Stimulated activated CD8-positive, alpha-beta memory T cell treated with anti-CD3 and anti-CD28 coated beads, Interleukin-12 subunit alpha, Interleukin-12 subunit beta, amount 100 ng/mL, for 24 hours (primary cell): ENCODE measurements around the gene PHACTR2.
"Not testable (repeated sequence)": the region's sequence is repeated elsewhere in the genome, so short reads cannot be mapped to it uniquely, and the experiment has no call there.

ENCODE experiments used
- DNase-seq: peaks from one replicate; pipeline ENCODE4 v3.0.0-alpha.2; 2020; ENCODE audit errors: extremely low read depth

PHACTR2 gene

DNA sequence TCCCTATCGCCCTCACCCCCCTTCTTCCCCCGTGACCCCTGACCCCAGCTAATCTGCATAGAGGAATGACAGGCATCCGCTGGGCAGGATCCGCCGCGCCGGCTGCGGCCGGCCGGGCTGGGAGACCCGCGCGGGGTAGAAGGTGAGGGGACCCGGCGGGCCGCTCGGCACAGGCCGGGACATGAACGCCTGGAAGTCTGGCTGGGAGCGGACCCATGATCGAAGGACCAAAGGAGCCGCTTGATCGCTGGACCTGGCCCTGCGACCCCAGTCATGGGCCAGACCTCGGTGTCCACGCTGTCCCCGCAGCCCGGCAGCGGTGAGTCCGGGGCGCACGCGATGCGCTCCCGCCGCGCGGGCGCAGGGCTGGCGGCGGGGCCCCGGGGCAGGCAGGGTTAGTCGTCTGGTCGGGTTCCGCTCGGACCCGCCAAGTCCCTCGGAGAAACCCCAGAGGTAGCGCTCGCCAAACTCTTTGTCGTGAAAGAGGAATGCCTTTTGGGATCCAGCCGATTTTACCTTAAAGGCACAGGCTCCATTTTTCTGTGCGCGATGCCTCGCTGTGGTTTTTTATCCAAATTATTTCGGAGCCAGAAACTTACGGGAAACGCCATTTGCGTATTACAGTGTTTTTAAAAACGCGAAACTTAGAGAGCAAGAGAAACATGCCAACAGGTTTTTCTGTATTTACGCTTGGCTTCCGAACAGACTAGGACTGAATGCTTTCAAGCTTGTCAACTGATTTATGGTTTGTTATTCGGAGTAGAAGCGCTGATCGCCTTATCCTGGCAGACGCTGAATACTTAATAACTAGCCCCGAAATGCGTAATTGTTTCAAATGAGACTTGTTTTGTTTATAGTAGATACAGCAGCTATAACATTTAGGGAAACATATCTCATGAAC, at the start of gene PHACTR2:
PHACTR2 (plus strand) TSS at position 75 of the 901 bp plus-strand sequence; CDS start at position 274, 199 bp downstream.
- no peak for DNase-seq

DNA sequence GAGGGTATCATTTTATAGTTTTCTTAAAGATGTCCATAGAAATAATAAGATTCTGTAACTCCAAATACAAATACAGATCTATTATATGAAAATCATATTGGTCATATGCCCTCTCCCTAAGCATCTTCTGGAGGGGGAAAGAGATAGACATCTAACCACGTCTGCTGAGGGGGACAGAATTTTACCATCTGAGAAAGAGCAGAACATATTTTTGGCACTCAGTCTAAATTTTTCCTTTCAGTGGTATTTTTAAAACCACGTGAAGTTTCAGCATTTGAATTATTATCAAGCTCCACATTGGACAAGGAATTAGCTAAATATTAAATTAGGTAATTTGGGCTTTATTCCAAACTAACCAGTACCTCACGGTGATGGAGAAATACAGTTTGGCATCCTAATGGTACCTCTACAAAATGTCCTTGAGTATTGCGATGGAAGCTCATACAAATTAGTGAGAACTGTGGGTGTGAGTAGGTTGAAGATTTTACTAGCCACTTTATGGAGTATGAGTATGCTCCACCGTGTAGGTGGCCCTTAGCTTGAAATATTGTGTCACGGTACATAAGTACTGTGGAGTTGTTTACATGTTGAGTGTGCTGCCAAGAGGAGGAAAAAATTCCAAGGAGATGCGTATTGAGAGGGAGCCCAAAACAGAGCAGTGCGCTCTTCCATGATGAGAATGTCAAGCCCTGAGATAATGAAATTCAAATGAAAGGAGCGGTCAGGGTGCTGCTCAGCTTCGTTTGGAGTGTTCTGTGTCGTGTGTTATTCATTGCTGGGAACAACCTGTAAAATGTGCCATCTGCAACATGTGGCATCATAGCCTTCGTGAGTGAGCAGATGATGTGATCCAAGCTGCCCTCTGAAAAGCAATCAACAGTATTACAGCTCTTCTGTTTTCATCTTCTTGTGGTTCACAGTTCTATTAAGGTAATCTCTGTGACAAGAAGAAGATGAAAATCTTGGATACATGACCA, 48.4 kb upstream of the PHACTR2 start:
- no peak for DNase-seq

DNA sequence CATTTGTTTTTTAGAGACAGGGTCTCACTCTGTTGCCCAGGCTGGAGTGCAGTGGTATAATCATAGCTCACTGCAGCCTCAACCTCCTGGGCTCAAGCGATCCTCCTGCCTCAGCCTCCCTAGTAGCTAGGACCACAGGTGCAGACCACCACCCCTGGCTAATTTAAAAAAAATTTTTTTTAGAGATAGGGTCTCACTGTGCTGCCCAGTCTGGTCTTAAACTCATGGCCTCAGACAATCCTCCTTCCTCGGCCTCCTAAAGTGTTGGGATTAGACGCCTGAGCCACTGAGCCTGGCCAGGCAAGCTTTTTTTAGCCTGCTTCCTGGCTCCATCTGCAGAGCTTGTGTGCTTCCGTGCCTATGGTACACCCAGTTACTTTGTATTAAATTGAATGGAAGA, 46.6 kb upstream of the PHACTR2 start:
- DNase-seq, result not testable (repeated sequence)

DNA sequence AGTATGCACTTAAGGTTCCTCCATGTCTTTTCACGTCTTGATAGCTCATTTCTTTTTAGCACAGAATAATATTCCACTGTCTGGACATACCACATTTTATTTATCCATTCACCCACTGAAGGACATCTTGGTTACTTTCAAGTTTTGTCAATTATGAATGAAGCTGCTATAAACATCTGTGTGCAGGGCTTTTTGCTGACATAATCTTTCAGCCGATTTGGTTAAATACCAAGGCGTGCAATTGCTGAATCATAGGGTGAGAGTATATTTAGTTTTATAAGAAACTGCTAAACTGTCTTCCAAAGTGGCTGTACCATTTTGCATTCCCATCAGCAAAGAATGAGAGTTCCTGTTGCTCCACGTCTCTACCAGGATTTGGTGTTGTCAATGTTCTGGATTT, 44.9 kb upstream of the PHACTR2 start:
- no peak for DNase-seq

DNA sequence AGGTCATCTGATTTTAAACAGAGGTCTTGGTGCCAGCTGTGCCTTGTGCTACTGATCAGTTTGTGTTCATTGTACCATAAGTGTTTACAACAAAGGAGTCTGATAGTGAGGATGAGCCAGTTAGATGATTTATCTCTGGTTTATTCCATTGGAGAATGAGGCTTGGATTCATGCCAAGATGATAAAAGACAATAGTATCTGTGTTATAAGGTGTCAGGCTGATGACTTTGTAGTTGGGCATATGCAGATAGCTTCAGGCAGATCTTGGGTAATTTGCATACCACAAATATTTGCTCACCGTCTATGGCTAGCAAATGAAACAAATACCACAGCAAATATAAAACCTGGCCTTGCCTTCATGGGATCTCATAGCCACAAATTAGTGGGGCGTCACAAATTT, 43.3 kb upstream of the PHACTR2 start:
- no peak for DNase-seq

DNA sequence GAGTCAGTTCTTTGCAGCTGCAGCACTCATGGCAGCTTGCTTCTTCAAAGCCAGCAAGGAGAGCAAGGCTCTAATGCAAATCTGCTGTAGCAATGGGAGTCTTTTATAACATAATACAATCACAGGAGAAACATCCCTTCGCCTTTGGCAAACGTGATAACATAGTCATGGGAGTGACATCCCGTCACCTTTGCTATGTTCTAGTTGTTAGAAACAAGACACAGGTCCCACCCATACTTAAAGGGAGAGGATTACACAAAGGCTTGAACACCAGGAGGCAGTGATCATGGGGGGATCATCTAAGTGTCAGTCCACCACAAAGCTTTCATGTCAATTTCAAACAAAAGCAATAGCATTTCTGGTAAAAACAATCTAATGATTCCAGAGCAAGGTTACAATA, 40.1 kb upstream of the PHACTR2 start:
- DNase-seq, result no peak

DNA sequence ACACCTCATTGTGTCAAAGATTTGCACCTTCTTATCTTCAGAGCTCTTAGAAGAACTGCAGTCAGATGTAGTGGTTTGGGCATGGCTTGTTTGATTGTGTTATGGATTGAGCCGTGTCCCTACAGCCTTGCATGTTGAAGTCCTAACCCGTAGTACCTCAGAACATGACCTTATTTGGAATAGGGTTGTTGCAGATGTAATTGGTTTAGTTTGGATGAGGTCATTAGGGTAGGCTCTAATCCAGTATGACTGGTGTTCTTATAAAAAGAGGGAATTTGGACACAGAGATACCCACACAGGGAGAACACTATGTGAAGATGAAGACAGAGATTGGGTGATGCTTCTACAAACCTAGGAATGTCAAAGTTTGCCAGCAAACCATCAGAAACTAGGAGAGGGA, 35.4 kb upstream of the PHACTR2 start:
- no peak for DNase-seq

DNA sequence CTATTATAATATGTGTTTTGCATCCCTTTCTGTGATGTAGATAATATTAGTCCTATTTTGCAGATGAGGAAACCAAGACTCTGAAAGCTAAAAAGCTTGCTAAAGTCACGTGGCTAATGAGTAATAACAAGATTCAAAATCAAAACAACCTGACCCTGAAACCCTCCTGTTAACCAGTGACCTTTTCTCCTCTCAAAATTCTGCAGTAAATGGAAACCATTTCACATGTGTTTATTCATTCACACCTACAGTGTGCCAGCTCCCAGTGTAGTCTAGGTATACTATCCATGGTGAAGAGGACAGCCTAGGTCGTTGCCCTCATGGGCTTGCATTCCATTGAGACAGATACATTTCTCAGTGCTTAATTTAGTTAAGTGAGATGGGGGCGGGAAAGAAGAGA, 30.6 kb upstream of the PHACTR2 start:
- DNase-seq, result no peak

DNA sequence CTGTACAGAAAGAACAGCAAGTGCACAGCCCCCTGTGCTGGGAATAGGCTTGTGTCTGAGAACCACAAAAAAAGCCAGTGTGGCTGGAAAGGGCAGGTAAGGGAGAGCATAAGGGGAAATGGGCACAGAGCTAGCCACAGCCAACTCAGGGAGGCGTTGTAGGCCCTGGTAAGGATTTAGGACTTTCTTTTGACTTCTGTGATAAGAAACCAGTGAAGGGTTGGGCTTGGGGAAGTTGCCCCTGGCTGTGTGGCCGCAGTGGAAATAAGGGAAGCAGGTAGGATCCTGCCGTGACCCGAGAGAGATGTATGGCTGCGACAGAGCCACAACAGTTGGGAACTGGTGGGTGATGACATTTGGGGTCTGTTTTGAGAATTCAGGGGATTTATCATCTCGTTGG, 30.0 kb upstream of the PHACTR2 start:
- DNase-seq, result no peak

DNA sequence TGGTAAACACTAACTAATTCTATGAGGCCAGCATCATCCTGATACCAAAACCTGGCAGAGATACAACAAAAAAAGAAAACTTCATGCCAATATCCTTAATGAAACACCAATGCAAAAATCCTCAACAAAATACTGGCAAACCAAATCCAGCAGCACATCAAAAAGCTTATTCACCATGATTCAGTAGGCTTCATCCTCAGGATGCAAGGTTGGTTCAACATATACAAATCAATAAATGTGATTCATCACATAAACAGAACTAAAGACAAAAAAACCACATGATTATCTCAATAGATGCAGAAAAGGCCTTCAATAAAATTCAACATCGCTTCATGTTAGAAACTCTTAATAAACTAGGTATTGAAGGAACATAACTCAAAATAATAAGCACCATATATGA, 28.4 kb upstream of the PHACTR2 start:
- DNase-seq, result not testable (repeated sequence)

DNA sequence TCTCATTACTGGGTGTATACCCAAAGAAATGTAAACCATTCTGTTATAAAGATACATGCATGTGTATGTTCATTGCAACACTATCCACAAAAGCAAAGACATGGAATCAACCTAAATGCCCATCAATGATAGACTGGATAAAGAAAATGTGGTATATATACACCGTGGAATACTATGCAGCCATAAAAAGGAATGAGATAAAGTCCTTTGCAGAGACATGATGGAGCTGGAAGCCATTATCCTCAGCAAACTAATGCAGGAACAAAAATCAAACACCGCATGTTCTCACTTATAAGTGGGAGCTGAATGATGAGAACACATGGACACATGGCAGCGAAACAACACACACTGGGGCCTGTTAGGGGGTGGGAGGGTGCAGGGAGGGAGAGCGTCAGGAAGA, 26.4 kb upstream of the PHACTR2 start:
- DNase-seq, result not testable (repeated sequence)

DNA sequence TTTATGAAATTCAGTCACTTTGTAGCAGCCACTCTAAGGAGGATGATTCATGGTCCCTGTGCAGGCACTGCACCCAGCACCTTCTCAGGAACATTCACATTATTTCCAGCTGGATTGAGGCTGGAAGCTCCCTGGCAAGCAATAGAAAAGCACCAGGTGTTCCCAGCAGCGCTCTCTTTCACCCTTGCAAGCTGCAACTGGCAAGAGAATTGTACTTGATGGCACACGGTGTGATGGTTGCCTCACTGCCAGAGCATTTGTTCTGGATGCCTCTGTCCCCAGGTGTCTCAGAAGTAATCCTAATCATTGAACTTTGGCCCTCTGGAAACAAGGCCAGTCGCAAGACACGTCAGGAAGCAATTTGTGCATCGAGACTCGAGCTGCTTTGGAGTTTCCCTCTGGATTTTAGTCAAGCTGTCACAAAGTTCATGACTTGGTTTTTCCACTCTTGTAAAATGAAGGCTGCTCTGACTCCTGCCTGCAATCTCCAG, 24.9 kb upstream of the PHACTR2 start:
- no peak for DNase-seq

DNA sequence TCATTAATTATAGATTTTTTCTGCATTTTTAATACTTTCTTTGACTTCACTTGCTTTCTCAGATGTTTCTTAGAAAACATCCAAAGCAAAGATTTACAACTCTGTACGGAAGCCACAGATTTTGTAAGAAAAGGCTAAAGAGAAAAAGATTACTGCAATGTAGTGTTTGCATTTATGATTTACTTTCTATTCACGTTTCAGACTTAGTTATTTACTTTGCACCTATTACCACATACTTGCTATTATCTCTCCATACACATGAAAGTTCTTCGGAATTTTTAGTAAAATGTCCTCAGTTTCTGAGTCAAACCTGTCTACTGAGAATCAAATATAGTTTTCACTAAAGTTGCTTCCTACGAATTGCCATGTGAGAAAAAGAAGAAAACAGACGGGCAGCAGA, 22.2 kb upstream of the PHACTR2 start:
- no peak for DNase-seq

DNA sequence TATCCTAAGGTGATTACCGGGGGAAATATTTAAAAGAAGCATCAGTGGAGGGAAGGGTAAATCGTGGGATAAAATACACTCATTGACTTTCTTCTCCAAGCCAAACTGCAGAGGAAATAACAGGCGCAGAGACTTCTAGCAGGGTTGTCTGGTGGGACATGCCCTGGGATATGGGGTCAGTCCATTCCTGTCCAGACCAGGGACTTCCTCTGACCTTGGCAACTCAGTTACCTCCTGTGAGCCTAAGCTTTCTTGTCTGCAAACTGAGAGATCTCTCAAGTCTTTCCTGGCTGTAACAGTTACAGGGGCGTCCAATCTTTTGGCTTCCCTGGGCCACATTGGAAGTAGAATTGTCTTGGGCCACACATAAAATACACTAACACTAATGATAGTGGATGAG, 21.7 kb upstream of the PHACTR2 start:
- DNase-seq, result no peak

DNA sequence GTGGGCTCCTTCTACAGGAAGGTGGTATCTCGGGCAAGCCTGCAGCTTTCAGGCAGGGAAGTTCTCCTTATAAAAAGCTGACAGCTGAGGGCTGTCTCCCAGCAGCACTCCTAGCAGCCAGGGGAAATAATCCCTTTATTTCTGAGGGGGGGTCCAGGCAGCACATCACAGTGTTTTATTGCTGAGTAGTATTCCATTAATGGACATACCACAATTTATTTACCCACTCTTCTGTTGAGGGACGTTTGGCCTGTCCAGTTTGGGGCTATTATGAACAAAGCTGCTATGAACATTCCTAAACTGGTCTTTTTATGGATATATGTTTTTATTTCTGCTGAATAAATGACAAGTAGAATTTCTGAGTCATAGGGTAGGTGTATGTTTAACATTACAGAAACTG, 20.0 kb upstream of the PHACTR2 start:
- no peak for DNase-seq

DNA sequence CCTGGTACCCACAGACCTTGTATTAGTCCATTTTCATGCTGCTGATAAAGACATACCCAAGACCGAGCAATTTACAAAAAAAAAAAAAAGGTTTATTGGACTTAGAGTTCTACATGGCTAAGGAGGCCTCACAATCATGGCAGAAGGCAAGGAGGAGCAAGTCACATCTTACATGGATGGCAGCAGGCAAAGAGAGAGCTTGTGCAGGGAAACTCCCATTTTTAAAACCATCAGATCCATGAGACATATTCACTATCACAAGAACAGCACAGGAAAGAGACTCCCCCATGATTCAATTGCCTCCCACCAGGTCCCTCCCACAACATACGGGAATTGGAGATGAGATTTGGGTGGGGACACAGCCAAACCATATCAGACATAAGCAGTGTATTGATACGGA, 17.6 kb upstream of the PHACTR2 start:
- DNase-seq, result not testable (repeated sequence)

DNA sequence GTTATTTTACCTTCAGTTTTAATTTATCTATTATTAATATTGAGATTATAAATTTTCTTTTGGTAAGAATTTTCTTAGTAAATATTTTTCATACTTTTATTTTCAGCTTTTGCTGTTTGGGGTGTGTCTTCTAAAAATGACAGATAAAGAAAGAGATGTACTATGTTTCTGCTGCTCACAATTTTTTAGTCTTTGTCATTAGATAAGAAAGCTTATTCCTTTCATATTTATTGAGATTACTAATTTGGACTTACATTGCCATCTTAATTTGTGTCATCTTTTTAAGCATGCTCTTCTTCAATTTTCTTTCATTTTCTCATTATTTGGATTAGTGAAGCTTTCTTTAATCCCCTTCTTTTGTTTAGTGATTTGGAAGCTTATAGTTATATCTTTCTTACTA, 13.6 kb upstream of the PHACTR2 start:
- DNase-seq, result no peak

DNA sequence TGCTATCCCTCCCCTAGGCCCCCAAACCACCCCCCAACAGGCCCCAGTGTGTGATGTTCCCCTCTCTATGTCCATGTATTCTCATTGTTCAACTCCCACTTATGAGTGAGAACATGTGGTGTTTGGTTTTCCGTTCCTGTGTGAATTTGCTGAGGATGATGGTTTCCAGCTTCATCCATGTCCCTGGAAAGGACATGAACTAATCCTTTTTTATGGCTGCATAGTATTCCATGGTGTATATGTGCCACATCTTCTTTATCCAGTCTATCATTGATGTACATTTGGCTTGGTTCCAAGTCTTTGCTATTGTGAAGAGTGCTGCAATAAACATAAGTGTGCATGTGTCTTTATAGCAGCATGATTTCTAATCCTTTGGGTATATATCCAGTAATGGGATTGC, 11.8 kb upstream of the PHACTR2 start:
- not testable (repeated sequence) for DNase-seq

DNA sequence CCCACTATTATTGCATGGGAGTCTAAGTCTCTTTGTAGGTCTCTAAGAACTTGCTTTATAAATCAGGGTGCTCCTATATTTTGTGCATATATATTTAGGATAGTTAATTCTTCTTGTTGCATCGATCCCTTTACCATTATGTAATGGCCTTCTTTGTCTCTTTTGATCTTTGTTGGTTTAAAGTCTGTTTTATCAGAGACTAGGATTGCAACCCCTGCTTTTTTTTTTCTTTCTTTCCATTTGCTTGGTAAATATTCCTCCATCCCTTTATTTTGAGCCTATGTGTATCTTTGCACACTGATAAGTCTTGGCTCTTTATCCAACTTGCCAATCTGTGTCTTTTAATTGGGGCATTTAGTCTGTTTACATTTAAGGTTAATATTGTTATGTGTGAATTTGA, 8.3 kb upstream of the PHACTR2 start:
- DNase-seq, result not testable (repeated sequence)

DNA sequence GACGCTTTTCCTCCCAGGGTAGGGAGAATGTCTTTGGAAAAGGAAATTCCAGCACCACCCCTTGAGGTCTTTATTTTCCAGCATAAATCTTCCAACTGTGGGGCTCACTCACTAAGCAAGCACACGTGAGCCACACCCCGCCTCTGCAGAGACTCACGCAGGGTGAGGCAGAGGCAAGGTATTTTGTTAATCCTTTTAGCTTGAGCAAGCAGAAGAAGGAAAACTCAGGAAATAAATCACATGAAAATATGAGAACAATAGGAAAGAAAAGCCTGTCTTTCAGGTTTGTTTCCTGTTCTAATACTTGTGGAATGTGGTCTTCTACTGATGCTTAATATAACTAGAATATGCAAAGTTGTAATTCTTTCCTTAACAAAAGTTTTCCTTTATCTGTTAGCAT, 4.1 kb upstream of the PHACTR2 start:
- no peak for DNase-seq

DNA sequence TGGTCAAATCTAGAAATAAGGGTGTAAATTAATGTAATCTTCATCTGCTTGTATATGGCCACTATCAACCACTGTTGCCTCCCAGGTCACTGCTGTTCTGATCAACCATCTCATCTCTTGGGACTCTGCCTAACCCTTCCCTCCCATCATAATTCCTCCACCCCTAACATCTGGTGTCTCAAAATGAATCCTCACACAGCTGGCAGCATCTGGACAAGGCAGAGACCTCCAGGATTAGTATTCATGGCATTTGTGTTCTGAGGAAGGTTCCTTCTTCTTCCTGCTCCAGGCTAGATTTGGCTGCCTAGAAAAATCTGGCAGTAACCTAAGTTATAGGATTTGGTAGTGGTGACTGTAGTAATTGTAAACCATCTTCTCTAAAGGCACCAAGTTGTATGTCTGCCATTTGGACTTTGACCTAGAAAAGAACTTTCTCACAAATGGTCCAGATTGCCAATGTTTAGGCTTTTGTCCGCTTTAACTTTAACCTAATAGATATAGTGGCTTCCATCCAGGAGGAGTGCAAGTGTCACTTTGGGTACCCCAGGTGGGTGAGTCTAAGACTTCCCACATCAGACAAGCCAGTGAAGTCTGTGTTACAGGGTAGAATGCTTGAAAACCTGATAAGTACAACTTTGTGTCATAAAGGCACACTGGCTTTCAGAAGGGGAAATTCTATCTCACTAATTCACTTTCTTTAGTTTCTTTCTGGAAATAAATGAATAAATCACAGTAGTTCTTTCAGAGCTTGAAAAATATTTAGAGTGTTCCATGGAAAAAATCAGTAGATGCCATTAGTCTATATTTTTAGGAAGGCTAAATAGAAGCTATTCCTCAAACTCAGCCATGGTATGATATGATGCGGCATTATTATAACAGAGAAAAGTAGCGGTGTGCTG, 3.0 kb upstream of the PHACTR2 start:
- DNase-seq, result no peak
